Thyroid gland (tissue), 4 donors: ENCODE measurements around the gene RALGAPA1. TPM values are rescaled to one million over a fixed set of nuclear protein-coding genes. Genes with fewer than 3 reads are reported as not detected.

Source experiments
- DNase-seq, 2 donors: peaks; one replicate each; pipeline ENCODE4 v3.0.0-alpha.2; 2019
- H3K27ac ChIP-seq, 3 donors: fragments of 200-600 bp; sonication (generic); 1 replicate in 2 of 3; 2 replicates in 1 of 3; pipeline ENCODE4 v1.5.1; 2016 to 2019; ENCODE audit warnings: mild to moderate bottlenecking in 1 of 3, moderate library complexity in 1 of 3
- H3K27me3 ChIP-seq: fragments of 200-600 bp; sonication (generic); one replicate; pipeline ENCODE4 v1.5.1; 2019
- H3K36me3 ChIP-seq, 2 donors: fragments of 200-600 bp; sonication (generic); one replicate each; pipeline ENCODE4 v1.5.1; 2016 to 2019
- H3K4me1 ChIP-seq, 2 donors: fragments of 200-600 bp; sonication (generic); one replicate each; pipeline ENCODE4 v1.5.1; 2017 to 2019
- H3K4me3 ChIP-seq, 3 donors: fragments of 200-600 bp; sonication (generic); replicated peaks in 1 of 3; 1 replicate in 2 of 3; 2 replicates in 1 of 3; pipeline ENCODE4 v1.5.1; 2016; ENCODE audit warnings: mild to moderate bottlenecking in 1 of 3
- H3K9me3 ChIP-seq: fragments of 200-600 bp; sonication (generic); one replicate; pipeline ENCODE4 v1.5.1; 2017
- CTCF ChIP-seq, 6 experiments: fragments of 200-600 bp in 3 of 6; fragments of 450-650 bp in 3 of 6; sonication (generic) in 3 of 6; IDR thresholded peaks; one replicate each; pipeline ENCODE4 v1.5.1; 2016 to 2019; ENCODE audit warnings: antibody characterized with exemption in 6 of 6, mild to moderate bottlenecking in 2 of 6, inconsistent platforms in 1 of 6, moderate library complexity in 1 of 6
- POLR2A ChIP-seq, 2 donors: fragments of 450-650 bp; IDR thresholded peaks; one replicate each; pipeline ENCODE4 v1.6.1; 2017; ENCODE audit warnings: antibody characterized with exemption in 2 of 2, mild to moderate bottlenecking in 2 of 2, moderate library complexity in 1 of 2
- WGBS, 2 donors: methylation state at CpG; one replicate each; pipeline ENCODE4 v1.1.5; 2017; 5-methylcytosine and 5-hydroxymethylcytosine counted together
- intact Hi-C: fragments of 100-400 bp; cut with DNase I; formaldehyde crosslinking; loops from one replicate; pipeline ENCODE4 v1.15.1; 2023
- total RNA-seq, 4 donors: library from RNA; depleted of rRNA; stranded (reverse); fragments of >200 nt; gene quantifications; one replicate each; pipeline ENCODE4 v1.2.3, GENCODE V29; 2016

RALGAPA1 gene
- total RNA-seq, 4 donors from 2014 or later, result 95.6 to 137 (median 111) TPM

DNA sequence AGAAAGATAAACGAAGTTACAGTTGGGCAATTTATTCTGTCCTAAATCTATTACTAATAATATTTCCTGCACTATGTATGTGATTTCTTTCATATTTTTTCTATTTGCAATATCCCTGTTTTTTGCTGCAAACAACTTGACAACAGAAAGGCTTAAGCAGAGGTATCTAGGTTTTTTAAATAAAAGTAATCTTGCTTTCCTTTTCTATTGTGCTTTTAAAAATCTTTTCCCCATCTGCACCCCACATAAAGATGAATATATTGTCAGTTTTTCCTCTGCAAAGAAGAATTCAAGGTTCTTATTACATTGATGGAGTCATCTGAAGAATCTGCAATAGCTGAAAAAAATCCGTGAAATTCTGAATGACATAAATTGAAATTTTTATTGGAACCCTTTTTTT lies 502 bp upstream of the RALGAPA1 start:
- peaks cover 17% of the 10 kb centered on the region in 2 donors for H3K4me1 ChIP-seq
- DNase-seq, result no peak
- H3K9me3 ChIP-seq, result no peaks in the 10 kb centered on the region
- TF ChIP-seq POLR2A (IDR thresholded peaks at IDR 0.05) (no peak), CTCF (IDR thresholded peaks at IDR 0.05) (no peak)
- H3K4me3 ChIP-seq, result no peak overlapping the region
- no peaks in the 10 kb centered on the region for H3K36me3 ChIP-seq
- 30 to 32% methylated on average over 2 of the region's 2 CpGs for WGBS, 2 donors
- H3K27me3 ChIP-seq, result no peaks in the 10 kb centered on the region
- H3K27ac ChIP-seq, result peak overlapping the region; percentile 84 to 95 (median 90)
- intact Hi-C loops, result no loop called here

- Histone ChIP-seq H3K4me1 (peaks cover 17 to 25% of the 10 kb centered on the region in 2 donors), H3K36me3 (no peaks in the 10 kb centered on the region), H3K27me3 (no peaks in the 10 kb centered on the region), H3K9me3 (no peaks in the 10 kb centered on the region), H3K27ac (peak overlapping the region; percentile 84 to 95 (median 90)), H3K4me3 (peak overlapping the region; percentile 55 to 87 (median 77))
- intact Hi-C loops, result no loop called here
- TF ChIP-seq POLR2A (IDR thresholded peaks at IDR 0.05), result no peak
- TF ChIP-seq CTCF (IDR thresholded peaks at IDR 0.05), result no peak
- DNase-seq, result peak; percentile 62 to 63
- WGBS, 2 donors, result 2 to 3% methylated on average over 11 of the region's 11 CpGs
These were observed 938 bp downstream of the RALGAPA1 start for GRCh38 chr14:35808076-35808637.

DNA sequence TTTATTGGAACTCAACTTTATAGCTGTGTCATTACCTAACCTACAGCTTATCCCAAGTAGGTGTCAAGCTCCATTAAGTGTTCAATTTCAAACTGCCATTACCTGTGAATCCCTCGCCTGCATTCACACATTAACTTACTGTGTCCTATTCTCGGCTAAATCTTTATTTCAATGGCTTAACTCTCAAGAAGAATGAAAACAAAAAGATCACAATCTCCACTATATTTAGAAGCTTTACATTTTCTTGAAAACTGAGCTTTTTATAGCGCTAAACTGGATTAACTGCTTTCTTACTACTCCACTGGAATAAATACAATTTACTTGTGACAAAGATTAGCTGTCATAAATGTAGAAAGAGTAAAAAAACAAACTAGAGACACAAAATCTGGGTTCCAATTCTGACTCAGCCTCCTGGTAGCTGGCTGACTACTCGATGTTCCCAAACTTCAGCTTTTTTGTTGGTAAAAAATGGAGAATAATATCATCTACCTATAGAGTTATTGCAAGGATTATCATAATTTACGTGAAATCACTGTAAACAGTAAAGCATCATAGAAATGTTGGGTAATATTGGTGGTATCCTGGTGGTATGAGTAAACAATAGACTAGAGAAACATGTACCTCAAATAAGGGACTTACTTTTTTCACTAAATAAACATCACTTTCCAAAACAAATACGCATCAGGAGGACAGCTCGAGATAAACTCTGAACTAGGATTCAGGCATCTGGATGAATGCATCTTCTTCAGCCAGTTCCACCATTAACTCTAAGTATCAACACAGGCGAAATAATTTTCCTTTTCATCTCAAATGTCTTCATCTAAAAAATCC lies 1.7 kb downstream of the RALGAPA1 start:
- H3K27me3 ChIP-seq, result no peaks in the 10 kb centered on the region
- no peaks in the 10 kb centered on the region for H3K9me3 ChIP-seq
- no peak for TF ChIP-seq CTCF (IDR thresholded peaks at IDR 0.05)
- no peak for TF ChIP-seq POLR2A (IDR thresholded peaks at IDR 0.05)
- DNase-seq, result no peak
- H3K36me3 ChIP-seq, result no peaks in the 10 kb centered on the region
- 59 to 64% methylated on average over 8 of the region's 8 CpGs for WGBS, 2 donors
- no peak overlapping the region for H3K27ac ChIP-seq
- H3K4me3 ChIP-seq, result peak overlapping the region in 1 of 3 donors; percentile 7
- intact Hi-C loops, result no loop called here
- peaks cover 17 to 26% of the 10 kb centered on the region in 2 donors for H3K4me1 ChIP-seq

DNA sequence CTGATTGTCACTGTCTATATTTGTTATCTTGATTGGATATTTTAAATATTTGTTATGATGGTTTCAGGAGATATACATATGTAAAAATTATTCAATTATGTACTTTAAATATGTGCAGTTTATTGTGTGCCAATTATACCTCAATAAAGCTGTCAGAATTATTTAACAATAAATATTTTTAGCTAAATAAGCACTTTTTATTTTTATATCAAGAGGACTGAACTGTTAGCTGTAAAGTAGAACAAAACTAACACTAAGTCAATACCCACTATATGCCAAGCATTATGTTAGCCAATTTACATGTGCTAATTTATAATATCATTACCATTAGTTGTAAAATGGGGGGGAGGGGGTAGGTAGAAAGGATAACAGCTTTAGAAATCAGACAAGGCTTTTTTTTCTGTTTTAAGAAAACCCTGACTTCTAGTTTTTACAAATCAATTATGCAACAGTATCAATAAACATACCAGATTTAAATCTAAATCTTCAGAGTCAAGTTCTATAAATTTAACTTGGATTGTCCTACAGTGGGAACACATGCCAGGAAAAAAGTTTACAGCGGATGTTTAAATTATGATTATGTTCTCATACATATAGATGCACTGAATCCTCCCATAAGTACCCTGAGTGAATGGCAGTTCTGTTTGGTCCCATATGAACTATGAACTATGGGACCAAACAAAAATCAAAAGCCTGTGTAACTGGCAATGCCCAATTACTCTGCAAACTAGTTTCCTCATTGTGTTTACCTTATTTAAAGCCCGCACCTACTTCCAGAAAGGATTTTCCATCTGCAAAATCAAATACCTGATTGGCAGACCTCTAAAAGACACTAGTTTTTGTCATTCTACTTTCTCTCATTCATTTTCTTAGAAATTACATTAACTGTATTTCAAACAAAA lies 2.8 kb downstream of the RALGAPA1 start:
- H3K9me3 ChIP-seq, result no peaks in the 10 kb centered on the region
- TF ChIP-seq POLR2A (IDR thresholded peaks at IDR 0.05), result no peak
- no peak for TF ChIP-seq CTCF (IDR thresholded peaks at IDR 0.05)
- no peak overlapping the region for H3K4me3 ChIP-seq
- intact Hi-C loops, result no loop called here
- no peak for DNase-seq
- WGBS, 2 donors, result 91 to 93% methylated on average over 2 of the region's 2 CpGs
- H3K27ac ChIP-seq, result no peak overlapping the region
- H3K36me3 ChIP-seq, result no peaks in the 10 kb centered on the region
- H3K27me3 ChIP-seq, result no peaks in the 10 kb centered on the region
- H3K4me1 ChIP-seq, result peaks cover 17 to 26% of the 10 kb centered on the region in 2 donors
